ENCODE data around the gene PDLIM1. TPM values are rescaled to one million over a fixed set of nuclear protein-coding genes. Genes with fewer than 3 reads are reported as not detected.
A peak's percentile ranks its signal among the peaks of the same experiment; 100 is the strongest.

Gene PDLIM1
- total and polyA plus RNA-seq, 2 of the 13 experiments (the other 11 are each of a cell fraction or from before 2014, with no cell fraction given) = 119 to 123 TPM

DNA sequence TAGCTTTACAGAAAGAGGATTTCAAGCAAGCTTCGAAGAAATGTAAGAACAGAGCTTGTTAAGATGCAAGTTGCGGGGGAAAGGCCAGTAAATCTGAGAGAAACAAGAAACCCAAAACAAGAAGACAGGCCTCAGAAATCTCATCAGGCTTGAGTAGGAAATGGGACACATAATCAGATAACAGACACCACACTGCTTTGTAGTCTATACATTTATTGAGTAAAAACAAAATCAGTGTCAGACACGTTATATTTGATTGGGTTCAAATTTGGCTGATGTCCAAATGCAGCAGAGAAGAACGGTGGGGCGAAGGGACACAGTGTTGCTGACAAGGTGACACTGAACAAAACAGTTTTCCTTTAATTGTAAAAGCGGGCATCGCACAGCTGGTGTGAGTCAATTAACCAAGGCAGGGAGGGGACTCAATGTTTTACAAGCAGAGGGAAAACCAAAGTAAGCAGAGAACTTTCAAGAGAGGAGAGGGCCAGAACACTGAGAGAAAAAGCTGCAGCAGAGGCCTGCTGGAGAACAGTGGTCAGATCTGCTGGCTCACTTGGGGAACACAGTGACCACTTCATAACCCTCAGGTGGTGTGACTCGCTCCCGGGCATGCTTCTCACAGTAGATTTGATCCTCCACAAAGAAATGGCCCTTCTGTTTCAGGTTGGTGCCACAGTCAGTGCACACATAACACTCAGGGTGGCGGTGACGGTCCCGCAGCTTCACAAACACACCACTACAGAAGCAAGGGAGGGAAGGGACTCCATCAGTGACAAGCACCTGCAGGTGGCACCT lies 53.2 kb downstream of the PDLIM1 start:
- H3K4me1 ChIP-seq (ENCODE audit: insufficient read depth, low read length) = no peaks in the 10 kb centered on the region
- H3K4me2 ChIP-seq (ENCODE audit: low read depth, low read length) = no peak overlapping the region
- H3K4me3 ChIP-seq (replicated peaks in 1 of 3; ENCODE audit: insufficient read depth in 1 of 3, low read depth in 2 of 3, low read length in 3 of 3) = no peak overlapping the region
- WGBS (ENCODE audit: low lambda C conversion rate) = 91% methylated on average over 9 of the region's 12 CpGs
- no peak overlapping the region for H2AFZ ChIP-seq (ENCODE audit: low read length)
- no peak for TF ChIP-seq ZNF552 (CRISPR knock-in tag; IDR thresholded peaks at IDR 0.05; ENCODE audit: borderline replicate concordance)
- no peak for TF ChIP-seq SKI (IDR thresholded peaks at IDR 0.05; ENCODE audit: partially characterized antibody)
- TF ChIP-seq MZF1 (CRISPR knock-in tag; IDR thresholded peaks at IDR 0.05; ENCODE audit: borderline replicate concordance) = no peak
- TF ChIP-seq ZNF75D (CRISPR knock-in tag; IDR thresholded peaks at IDR 0.05; ENCODE audit: borderline replicate concordance) = no peak
- no peak for TF ChIP-seq SIN3A (IDR thresholded peaks at IDR 0.05; ENCODE audit: borderline replicate concordance, low read depth, low read length)
- TF ChIP-seq, protein P1, sequence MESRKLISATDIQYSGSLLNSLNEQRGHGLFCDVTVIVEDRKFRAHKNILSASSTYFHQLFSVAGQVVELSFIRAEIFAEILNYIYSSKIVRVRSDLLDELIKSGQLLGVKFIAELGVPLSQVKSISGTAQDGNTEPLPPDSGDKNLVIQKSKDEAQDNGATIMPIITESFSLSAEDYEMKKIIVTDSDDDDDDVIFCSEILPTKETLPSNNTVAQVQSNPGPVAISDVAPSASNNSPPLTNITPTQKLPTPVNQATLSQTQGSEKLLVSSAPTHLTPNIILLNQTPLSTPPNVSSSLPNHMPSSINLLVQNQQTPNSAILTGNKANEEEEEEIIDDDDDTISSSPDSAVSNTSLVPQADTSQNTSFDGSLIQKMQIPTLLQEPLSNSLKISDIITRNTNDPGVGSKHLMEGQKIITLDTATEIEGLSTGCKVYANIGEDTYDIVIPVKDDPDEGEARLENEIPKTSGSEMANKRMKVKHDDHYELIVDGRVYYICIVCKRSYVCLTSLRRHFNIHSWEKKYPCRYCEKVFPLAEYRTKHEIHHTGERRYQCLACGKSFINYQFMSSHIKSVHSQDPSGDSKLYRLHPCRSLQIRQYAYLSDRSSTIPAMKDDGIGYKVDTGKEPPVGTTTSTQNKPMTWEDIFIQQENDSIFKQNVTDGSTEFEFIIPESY (CRISPR knock-in tag; IDR thresholded peaks at IDR 0.05) = no peak
- TF ChIP-seq, protein P2, sequence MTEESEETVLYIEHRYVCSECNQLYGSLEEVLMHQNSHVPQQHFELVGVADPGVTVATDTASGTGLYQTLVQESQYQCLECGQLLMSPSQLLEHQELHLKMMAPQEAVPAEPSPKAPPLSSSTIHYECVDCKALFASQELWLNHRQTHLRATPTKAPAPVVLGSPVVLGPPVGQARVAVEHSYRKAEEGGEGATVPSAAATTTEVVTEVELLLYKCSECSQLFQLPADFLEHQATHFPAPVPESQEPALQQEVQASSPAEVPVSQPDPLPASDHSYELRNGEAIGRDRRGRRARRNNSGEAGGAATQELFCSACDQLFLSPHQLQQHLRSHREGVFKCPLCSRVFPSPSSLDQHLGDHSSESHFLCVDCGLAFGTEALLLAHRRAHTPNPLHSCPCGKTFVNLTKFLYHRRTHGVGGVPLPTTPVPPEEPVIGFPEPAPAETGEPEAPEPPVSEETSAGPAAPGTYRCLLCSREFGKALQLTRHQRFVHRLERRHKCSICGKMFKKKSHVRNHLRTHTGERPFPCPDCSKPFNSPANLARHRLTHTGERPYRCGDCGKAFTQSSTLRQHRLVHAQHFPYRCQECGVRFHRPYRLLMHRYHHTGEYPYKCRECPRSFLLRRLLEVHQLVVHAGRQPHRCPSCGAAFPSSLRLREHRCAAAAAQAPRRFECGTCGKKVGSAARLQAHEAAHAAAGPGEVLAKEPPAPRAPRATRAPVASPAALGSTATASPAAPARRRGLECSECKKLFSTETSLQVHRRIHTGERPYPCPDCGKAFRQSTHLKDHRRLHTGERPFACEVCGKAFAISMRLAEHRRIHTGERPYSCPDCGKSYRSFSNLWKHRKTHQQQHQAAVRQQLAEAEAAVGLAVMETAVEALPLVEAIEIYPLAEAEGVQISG (CRISPR knock-in tag; IDR thresholded peaks at IDR 0.05) = no peak
- TF ChIP-seq SRSF1 (optimal IDR thresholded peaks at IDR 0.05; ENCODE audit: low read depth, low read length) = no peak
- intact Hi-C loops (cut with micrococcal nuclease; ENCODE audit: unreplicated experiment) (no loop called here), in situ Hi-C loops (cut with HindIII; ENCODE audit: extremely low pct_ligation_motif_present, low pct_unique_long_range_greater_than_20kb) (loop anchor here (25.0 kb wide), 1 partner anchor 600 kb away; no protein-coding TSS in a partner anchor)
- FAIRE-seq = no peak
- TSS peak; percentile 77 for BruUV-seq (replicated peaks)
- H4K20me1 ChIP-seq (ENCODE audit: insufficient read depth, low read length) = no peaks in the 10 kb centered on the region
- ChIA-PET POLR2A (no interaction called here), CTCF (ENCODE audit: low intra/inter-chr PET ratio, low total read pairs) (no interaction called here)
- H3K9me3 ChIP-seq (ENCODE audit: low read length) = no peaks in the 10 kb centered on the region
- H3K27me3 ChIP-seq (ENCODE audit: control insufficient read depth in 1 of 2, insufficient read depth in 2 of 2, low read length in 2 of 2) = no peaks in the 10 kb centered on the region
- no peak overlapping the region for H3K9ac ChIP-seq (ENCODE audit: insufficient read depth, low read depth, low read length)
- peaks cover 39 to 68% of the 10 kb centered on the region in 2 experiments; a peak in 4 of 5 replicates for H3K36me3 ChIP-seq (replicated peaks in 1 of 2; ENCODE audit: control insufficient read depth in 1 of 2, insufficient read depth in 2 of 2, low read length in 2 of 2)
- no peaks in the 10 kb centered on the region for H3K79me2 ChIP-seq (ENCODE audit: insufficient read depth, low read length)
- no peak overlapping the region for H3K27ac ChIP-seq (ENCODE audit: extremely low read length, insufficient read depth, low read length)
- no peak for ATAC-seq
- no peak for DNase-seq (ENCODE audit: low spot score)
